ENCODE results near the gene PPP1R12C.

PPP1R12C gene

GRCh38 chr19:55056827-55057226 is 60.6 kb downstream of the PPP1R12C start:
- H3K27me3 ChIP-seq (ENCODE audit: insufficient read depth, low read length, poor library complexity, severe bottlenecking): no peaks in the 10 kb centered on the region
- H3K4me1 ChIP-seq (ENCODE audit: insufficient read depth, low read length, poor library complexity, severe bottlenecking): no peaks in the 10 kb centered on the region
- H3K4me2 ChIP-seq (ENCODE audit: low read depth, low read length, poor library complexity, severe bottlenecking): no peak overlapping the region
- no peaks in the 10 kb centered on the region for H4K20me1 ChIP-seq (ENCODE audit: insufficient read depth, low read length, poor library complexity, severe bottlenecking)
- H3F3A ChIP-seq (ENCODE audit: low read depth): no peaks in the 10 kb centered on the region
- no peak overlapping the region for H3K9ac ChIP-seq (ENCODE audit: low read depth, low read length, poor library complexity, severe bottlenecking)
- H3K9me3 ChIP-seq (ENCODE audit: insufficient read depth, low read depth, low read length): no peaks in the 10 kb centered on the region
- no peak for TF ChIP-seq EZH2phosphoT487 (IDR thresholded peaks at IDR 0.05; ENCODE audit: borderline replicate concordance)
- no peak for TF ChIP-seq CTCF (conservative IDR thresholded peaks at IDR 0.05; ENCODE audit: low read length)
- H3K79me2 ChIP-seq (ENCODE audit: insufficient read depth, low read length): no peaks in the 10 kb centered on the region
- H2AFZ ChIP-seq (ENCODE audit: low read length): no peak overlapping the region
- no peaks in the 10 kb centered on the region for H3K36me3 ChIP-seq (ENCODE audit: insufficient read depth, low read length)
- H3K4me3 ChIP-seq (ENCODE audit: low read length, poor library complexity, severe bottlenecking): no peak overlapping the region
- no peaks in the 10 kb centered on the region for H3K9me2 ChIP-seq (replicated peaks; ENCODE audit: low read depth, low read length)

- Histone ChIP-seq H3K4me2 (ENCODE audit: low read depth, low read length, poor library complexity, severe bottlenecking) (no peak overlapping the region), H3K9me3 (ENCODE audit: insufficient read depth, low read depth, low read length) (no peaks in the 10 kb centered on the region), H3K4me1 (ENCODE audit: insufficient read depth, low read length, poor library complexity, severe bottlenecking) (no peaks in the 10 kb centered on the region), H3K36me3 (ENCODE audit: insufficient read depth, low read length) (no peaks in the 10 kb centered on the region), H3K9ac (ENCODE audit: low read depth, low read length, poor library complexity, severe bottlenecking) (no peak overlapping the region), H3K27me3 (ENCODE audit: insufficient read depth, low read length, poor library complexity, severe bottlenecking) (no peaks in the 10 kb centered on the region), H4K20me1 (ENCODE audit: insufficient read depth, low read length, poor library complexity, severe bottlenecking) (no peaks in the 10 kb centered on the region), H3F3A (ENCODE audit: low read depth) (no peaks in the 10 kb centered on the region), H3K4me3 (ENCODE audit: low read length, poor library complexity, severe bottlenecking) (no peak overlapping the region), H3K79me2 (ENCODE audit: insufficient read depth, low read length) (no peaks in the 10 kb centered on the region), H3K9me2 (replicated peaks; ENCODE audit: low read depth, low read length) (no peaks in the 10 kb centered on the region), H2AFZ (ENCODE audit: low read length) (no peak overlapping the region)
- TF ChIP-seq EZH2phosphoT487 (IDR thresholded peaks at IDR 0.05; ENCODE audit: borderline replicate concordance) (no peak), CTCF (conservative IDR thresholded peaks at IDR 0.05; ENCODE audit: low read length) (no peak)
These were observed 63.7 kb downstream of the PPP1R12C start for GRCh38 chr19:55053735-55054134.

- Histone ChIP-seq H3K79me2 (ENCODE audit: insufficient read depth, low read length) (no peaks in the 10 kb centered on the region), H3K4me3 (ENCODE audit: low read length, poor library complexity, severe bottlenecking) (no peak overlapping the region), H3K9ac (ENCODE audit: low read depth, low read length, poor library complexity, severe bottlenecking) (no peak overlapping the region), H3K4me1 (ENCODE audit: insufficient read depth, low read length, poor library complexity, severe bottlenecking) (no peaks in the 10 kb centered on the region), H3F3A (ENCODE audit: low read depth) (no peaks in the 10 kb centered on the region), H3K9me3 (ENCODE audit: insufficient read depth, low read depth, low read length) (no peaks in the 10 kb centered on the region), H3K36me3 (ENCODE audit: insufficient read depth, low read length) (no peaks in the 10 kb centered on the region), H2AFZ (ENCODE audit: low read length) (no peak overlapping the region), H3K4me2 (ENCODE audit: low read depth, low read length, poor library complexity, severe bottlenecking) (no peak overlapping the region), H4K20me1 (ENCODE audit: insufficient read depth, low read length, poor library complexity, severe bottlenecking) (no peaks in the 10 kb centered on the region), H3K27me3 (ENCODE audit: insufficient read depth, low read length, poor library complexity, severe bottlenecking) (no peaks in the 10 kb centered on the region), H3K9me2 (replicated peaks; ENCODE audit: low read depth, low read length) (no peaks in the 10 kb centered on the region)
- TF ChIP-seq EZH2phosphoT487 (IDR thresholded peaks at IDR 0.05; ENCODE audit: borderline replicate concordance): no peak
- no peak for TF ChIP-seq CTCF (conservative IDR thresholded peaks at IDR 0.05; ENCODE audit: low read length)
These were observed 66.5 kb downstream of the PPP1R12C start for GRCh38 chr19:55050749-55051532.

All from Loucy (cell line).